CD14-positive monocyte (primary cell): Measurements from ENCODE around the gene TMPRSS2. TPM values are rescaled to one million over a fixed set of nuclear protein-coding genes. Genes with fewer than 3 reads are reported as not detected.
"Not testable (repeated sequence)": the region's sequence is repeated elsewhere in the genome, so short reads cannot be mapped to it uniquely, and the experiment has no call there.

Experiments
- DNase-seq, 3 donors: peaks; one replicate each; pipeline ENCODE4 v3.0.0-alpha.2; 2011 to 2022
- H2AFZ ChIP-seq: 2 replicates; pipeline ENCODE4 v1.6.0; 2012; ENCODE audit warnings: mild to moderate bottlenecking, low read depth, low read length, inconsistent platforms; ENCODE audit not compliant: insufficient read depth, poor library complexity, severe bottlenecking
- H3K27ac ChIP-seq, 2 donors: 1 replicate in 1 of 2; 2 replicates in 1 of 2; pipeline ENCODE4 v1.5.1; 2012 to 2013; ENCODE audit warnings: low read length in 2 of 2, control low read depth in 1 of 2, inconsistent platforms in 1 of 2, low read depth in 1 of 2, mild to moderate bottlenecking in 1 of 2
- H3K27me3 ChIP-seq, 2 donors: one replicate each; pipeline versions ENCODE4 v1.6.0 to v1.6.1; 2011 to 2013; ENCODE audit warnings: low read length in 2 of 2; ENCODE audit not compliant: control insufficient read depth in 2 of 2, insufficient read depth in 2 of 2
- H3K36me3 ChIP-seq, 2 donors: replicated peaks in 1 of 2; 1 replicate in 1 of 2; 2 replicates in 1 of 2; pipeline versions ENCODE4 v1.5.1 to v1.6.1; 2012 to 2013; ENCODE audit warnings: low read length in 2 of 2, control low read depth in 1 of 2, inconsistent platforms in 1 of 2, mild to moderate bottlenecking in 1 of 2; ENCODE audit not compliant: insufficient read depth in 2 of 2, control insufficient read depth in 1 of 2
- H3K4me1 ChIP-seq, 2 donors: 1 replicate in 1 of 2; 2 replicates in 1 of 2; pipeline versions ENCODE4 v1.5.1 to v1.6.1; 2012 to 2013; ENCODE audit warnings: low read length in 2 of 2, control low read depth in 1 of 2, inconsistent platforms in 1 of 2, mild to moderate bottlenecking in 1 of 2, moderate library complexity in 1 of 2; ENCODE audit not compliant: insufficient read depth in 2 of 2, control insufficient read depth in 1 of 2
- H3K4me2 ChIP-seq: replicated peaks from 2 replicates; pipeline ENCODE3; 2012; ENCODE audit warnings: low read length, moderate library complexity, mild to moderate bottlenecking; ENCODE audit not compliant: poor library complexity, severe bottlenecking; ENCODE audit errors: extremely low read depth
- H3K4me3 ChIP-seq, 3 experiments: fragments of 200-600 bp in 1 of 3; sonication (generic) in 1 of 3; replicated peaks in 1 of 3; 1 replicate in 2 of 3; 2 replicates in 1 of 3; pipeline ENCODE4 v1.5.1; 2011 to 2013; ENCODE audit warnings: low read length in 3 of 3, mild to moderate bottlenecking in 3 of 3, control low read depth in 2 of 3, low read depth in 2 of 3, inconsistent platforms in 1 of 3, moderate library complexity in 1 of 3
- H3K79me2 ChIP-seq: 2 replicates; pipeline ENCODE4 v1.6.0; 2012; ENCODE audit warnings: mild to moderate bottlenecking, control low read depth, inconsistent platforms, low read length, moderate library complexity; ENCODE audit not compliant: insufficient read depth
- H3K9ac ChIP-seq: 2 replicates; pipeline ENCODE4 v1.6.0; 2017; ENCODE audit warnings: low read length, mild to moderate bottlenecking; ENCODE audit not compliant: insufficient read depth, poor library complexity, severe bottlenecking
- H3K9me3 ChIP-seq, 2 donors: replicated peaks in 1 of 2; 1 replicate in 1 of 2; 2 replicates in 1 of 2; pipeline versions ENCODE4 v1.5.1 to v1.6.1; 2012 to 2013; ENCODE audit warnings: low read length in 2 of 2, control low read depth in 1 of 2; ENCODE audit not compliant: control insufficient read depth in 1 of 2, insufficient read depth in 1 of 2
- H4K20me1 ChIP-seq: 2 replicates; pipeline ENCODE4 v1.6.0; 2012; ENCODE audit warnings: mild to moderate bottlenecking, low read length, control low read depth, moderate library complexity; ENCODE audit not compliant: insufficient read depth
- H3K27ac Mint-ChIP-seq, 7 donors: one replicate each; pipeline ENCODE4 v1.8.0; 2020; ENCODE audit warnings: mild to moderate bottlenecking in 7 of 7, mixed read lengths in 7 of 7, moderate library complexity in 6 of 7, inconsistent platforms in 2 of 7
- H3K27me3 Mint-ChIP-seq, 3 donors: one replicate each; pipeline ENCODE4 v1.8.0; 2021 to 2022; ENCODE audit warnings: low read depth in 3 of 3, mild to moderate bottlenecking in 3 of 3, mixed read lengths in 3 of 3, moderate library complexity in 3 of 3, inconsistent platforms in 1 of 3
- H3K36me3 Mint-ChIP-seq, 2 donors: one replicate each; pipeline ENCODE4 v1.8.0; 2020; ENCODE audit warnings: mixed read lengths in 2 of 2, inconsistent platforms in 1 of 2, mild to moderate bottlenecking in 1 of 2
- H3K4me1 Mint-ChIP-seq: one replicate; pipeline ENCODE4 v1.8.0; 2020; ENCODE audit warnings: mild to moderate bottlenecking, mixed read lengths
- H3K4me3 Mint-ChIP-seq, 2 donors: one replicate each; pipeline ENCODE4 v1.8.0; 2020; ENCODE audit warnings: mild to moderate bottlenecking in 2 of 2, mixed read lengths in 2 of 2, moderate library complexity in 1 of 2
- H3K9me3 Mint-ChIP-seq, 7 donors: one replicate each; pipeline ENCODE4 v1.8.0; 2020 to 2022; ENCODE audit warnings: mixed read lengths in 7 of 7, mild to moderate bottlenecking in 6 of 7, moderate library complexity in 6 of 7, inconsistent platforms in 2 of 7
- CTCF ChIP-seq: fragments of 200-600 bp; IDR thresholded peaks from one replicate; pipeline ENCODE4 v1.8.0; 2022; ENCODE audit warnings: antibody characterized with exemption, mild to moderate bottlenecking
- WGBS: methylation state at CpG from one replicate; pipeline ENCODE4 v1.1.5; 2013; ENCODE audit warnings: missing lambda C conversion rate; ENCODE audit not compliant: insufficient coverage; 5-methylcytosine and 5-hydroxymethylcytosine counted together
- intact Hi-C, 2 donors: fragments of 100-400 bp; cut with micrococcal nuclease; formaldehyde crosslinking; loops; one replicate each; pipeline versions ENCODE4 v1.15.0 to v1.15.1; 2023
- polyA plus RNA-seq, 3 donors: library from polyadenylated mRNA; depleted of rRNA in 1 of 3; unstranded in 2 of 3; stranded (reverse) in 1 of 3; fragments of 300-500 nt in 2 of 3; fragments of >200 nt in 1 of 3; fragmentation: Illumina TruSeq in 2 of 3; gene quantifications; 1 replicate in 2 of 3; 2 replicates in 1 of 3; pipeline ENCODE4 v1.2.3, GENCODE V29; 2012 to 2021

TMPRSS2 gene
- polyA plus RNA-seq, 3 donors, result not detected

GRCh38 chr21:41425588-41425953, 82.4 kb downstream of the TMPRSS2 start:
- H2AFZ ChIP-seq, result peak overlapping the region; percentile 86
- H3K27ac Mint-ChIP-seq, result peak overlapping the region; percentile 79 to 95 (median 92)
- peaks cover 2 to 18% (median 12%) of the 10 kb centered on the region in 3 donors for H3K27me3 Mint-ChIP-seq
- H3K4me3 Mint-ChIP-seq, result peak overlapping the region; percentile 97
- peak overlapping the region; percentile 92 for H3K4me2 ChIP-seq
- H3K36me3 ChIP-seq, result peaks cover 18 to 26% of the 10 kb centered on the region in 2 donors
- H3K4me3 ChIP-seq, result peak overlapping the region; percentile 83 to 93 (median 88)
- whole genome bisulfite sequencing, result 38% methylated on average over 5 of the region's 7 CpGs
- peaks cover 4% of the 10 kb centered on the region for H4K20me1 ChIP-seq
- H3K4me1 ChIP-seq, result peaks cover 36 to 49% of the 10 kb centered on the region in 2 donors
- H3K27ac ChIP-seq, result peak overlapping the region; percentile 0 to 81
- peaks cover 34 to 41% of the 10 kb centered on the region in 2 donors for H3K36me3 Mint-ChIP-seq
- H3K9me3 ChIP-seq, result no peaks in the 10 kb centered on the region
- no peak for DNase-seq
- TF ChIP-seq CTCF, result no peak
- H3K27me3 ChIP-seq, result peaks cover 0 to 7% of the 10 kb centered on the region in 2 donors
- no peaks in the 10 kb centered on the region for H3K79me2 ChIP-seq
- H3K9ac ChIP-seq, result peak overlapping the region; percentile 75
- peaks cover 69% of the 10 kb centered on the region for H3K4me1 Mint-ChIP-seq
- intact Hi-C loops, result loop anchor here in 1 of 2 donors (5.0 kb wide), 1 partner anchor 63 kb away; the partner anchor contains the start of gene MX2
- H3K9me3 Mint-ChIP-seq, result peaks cover 0 to 3% (median 0%) of the 10 kb centered on the region in 7 donors

GRCh38 chr21:41423305-41423636, 84.7 kb downstream of the TMPRSS2 start:
- Mint-ChIP-seq H3K4me1 (peaks cover 78% of the 10 kb centered on the region), H3K27me3 (peaks cover 3 to 20% (median 12%) of the 10 kb centered on the region in 3 donors), H3K36me3 (peaks cover 12 to 19% of the 10 kb centered on the region in 2 donors), H3K4me3 (peak overlapping the region; percentile 27 to 49), H3K27ac (peak overlapping the region; percentile 80 to 90 (median 85))
- H3K9ac ChIP-seq, H3K36me3 ChIP-seq, H3K27me3 ChIP-seq, H4K20me1 ChIP-seq, H3K9me3 ChIP-seq, H3K9me3 Mint-ChIP-seq, intact Hi-C loops, H3K79me2 ChIP-seq, H3K4me3 ChIP-seq: not testable (repeated sequence)
- H3K4me1 ChIP-seq, result peaks cover 55 to 70% of the 10 kb centered on the region in 2 donors
- peak overlapping the region; percentile 38 for H2AFZ ChIP-seq
- peak overlapping the region; percentile 28 for H3K4me2 ChIP-seq
- WGBS, result 100% methylated on average over 1 of the region's 5 CpGs
- DNase-seq, result peak in 2 of 3 donors; percentile 32 to 38
- H3K27ac ChIP-seq, result peak overlapping the region in 1 of 2 donors; percentile 55
